HepG2 (cell line): ENCODE measurements around the gene NTSR2. TPM values are rescaled to one million over a fixed set of nuclear protein-coding genes. Genes with fewer than 3 reads are reported as not detected.
A peak's percentile ranks its signal among the peaks of the same experiment; 100 is the strongest.

Experiments used
- AHR ChIP-seq: IDR thresholded peaks from 2 replicates; pipeline ENCODE4 v1.6.1; 2018; ENCODE audit warnings: missing genetic modification reagents, missing compliant biosample characterization
- CENPT ChIP-seq: sonication (generic); formaldehyde crosslinking; IDR thresholded peaks from 2 replicates; pipeline ENCODE4 v1.8.0; 2022; ENCODE audit warnings: low read depth, mild to moderate bottlenecking, moderate library complexity, missing genetic modification reagents
- ONECUT2 ChIP-seq: sonication (generic); formaldehyde crosslinking; IDR thresholded peaks from 2 replicates; pipeline ENCODE4 v1.4.0; 2020; ENCODE audit warnings: missing genetic modification reagents
- RAD21 ChIP-seq: fragments of 450-650 bp; formaldehyde crosslinking; IDR thresholded peaks from 2 replicates; pipeline ENCODE4 v1.5.0; 2020; ENCODE audit warnings: mild to moderate bottlenecking
- RBM39 ChIP-seq: fragments of 200-400 bp; formaldehyde crosslinking; IDR thresholded peaks from one replicate; pipeline ENCODE4 v1.6.1; 2018; ENCODE audit warnings: antibody characterized with exemption, mild to moderate bottlenecking, low read depth, low read length; ENCODE audit not compliant: poor library complexity, severe bottlenecking
- RELA ChIP-seq: sonication (generic); formaldehyde crosslinking; IDR thresholded peaks from 2 replicates; pipeline ENCODE4 v1.4.0; 2020; ENCODE audit warnings: missing genetic modification reagents
- TCF12 ChIP-seq, 2 experiments: fragments of 450-650 bp in 1 of 2; sonication (generic) in 1 of 2; formaldehyde crosslinking in 1 of 2; IDR thresholded peaks; 2 replicates each; pipeline versions ENCODE4 v1.6.1 to v1.8.0; 2017 to 2022; ENCODE audit warnings: antibody characterized with exemption in 1 of 2, mild to moderate bottlenecking in 1 of 2, missing genetic modification reagents in 1 of 2, moderate library complexity in 1 of 2
- ZBTB21 ChIP-seq: sonication (generic); formaldehyde crosslinking; IDR thresholded peaks from 2 replicates; pipeline ENCODE4 v1.4.0; 2020; ENCODE audit warnings: missing genetic modification reagents
- ZNF251 ChIP-seq: sonication (generic); formaldehyde crosslinking; IDR thresholded peaks from 2 replicates; pipeline ENCODE4 v1.9.0; 2021; ENCODE audit warnings: mild to moderate bottlenecking, missing genetic modification reagents
- ZNF7 ChIP-seq: IDR thresholded peaks from 2 replicates; pipeline ENCODE4 v1.6.1; 2016; ENCODE audit warnings: missing biosample characterization, missing genetic modification reagents
- ZNF768 ChIP-seq: sonication (generic); formaldehyde crosslinking; IDR thresholded peaks from 2 replicates; pipeline ENCODE4 v1.4.0; 2020; ENCODE audit warnings: missing genetic modification reagents
- polyA plus RNA-seq, 8 experiments: library from polyadenylated mRNA; depleted of rRNA in 3 of 8; stranded (reverse) in 7 of 8; unstranded in 1 of 8; fragments of >200 nt; fragmentation: Illumina TruSeq in 4 of 8; extraction: Trizol in 4 of 8; gene quantifications; 2 replicates each; pipeline versions ENCODE4 v1.2.1 to v1.2.3, GENCODE V29; 2011 to 2016; ENCODE audit warnings: low read depth in 4 of 8, missing spikeins in 1 of 8, mixed read lengths in 1 of 8; ENCODE audit not compliant: insufficient read depth in 1 of 8
- total RNA-seq, 5 experiments: library from RNA; depleted of rRNA; stranded (reverse); fragments of >200 nt; fragmentation: Illumina TruSeq; extraction: Trizol; gene quantifications; 2 replicates each; pipeline ENCODE4 v1.2.3, GENCODE V29; 2016; ENCODE audit warnings: low read depth in 1 of 5
- TF ChIP-seq, protein P1 (sequence below): fragments of 450-650 bp; IDR thresholded peaks from 2 replicates; pipeline ENCODE4 v1.6.1; 2017
- TF ChIP-seq, protein P2 (sequence below): sonication (generic); formaldehyde crosslinking; IDR thresholded peaks from 2 replicates; pipeline ENCODE4 v1.4.0; 2020; ENCODE audit warnings: missing genetic modification reagents
- TF ChIP-seq, protein P3 (sequence below): sonication (generic); formaldehyde crosslinking; conservative IDR thresholded peaks from 2 replicates; pipeline ENCODE4 v1.8.0; 2022; ENCODE audit warnings: mild to moderate bottlenecking, moderate library complexity, missing genetic modification reagents

Gene NTSR2
- total and polyA plus RNA-seq, 2 of the 13 experiments (the other 11 are each of a cell fraction or from before 2014, with no cell fraction given): not detected

DNA sequence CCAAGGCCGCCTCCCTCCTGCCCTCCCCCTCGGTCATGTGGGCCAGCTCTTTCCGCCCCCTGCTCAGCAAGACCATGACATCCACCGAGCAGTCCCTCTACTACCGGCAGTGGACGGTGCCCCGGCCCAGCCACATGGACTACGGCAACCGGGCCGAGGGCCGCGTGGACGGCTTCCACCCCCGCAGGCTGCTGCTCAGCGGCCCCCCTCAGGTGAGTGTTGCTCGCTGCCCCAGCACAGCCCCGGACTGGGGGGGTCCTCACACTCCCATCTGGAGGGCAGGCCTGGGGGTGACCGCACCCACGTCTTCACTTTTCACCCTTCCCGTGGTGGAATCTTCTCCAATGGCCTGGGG, 51.3 kb downstream of the NTSR2 start (continued):
- TF ChIP-seq, protein P1, sequence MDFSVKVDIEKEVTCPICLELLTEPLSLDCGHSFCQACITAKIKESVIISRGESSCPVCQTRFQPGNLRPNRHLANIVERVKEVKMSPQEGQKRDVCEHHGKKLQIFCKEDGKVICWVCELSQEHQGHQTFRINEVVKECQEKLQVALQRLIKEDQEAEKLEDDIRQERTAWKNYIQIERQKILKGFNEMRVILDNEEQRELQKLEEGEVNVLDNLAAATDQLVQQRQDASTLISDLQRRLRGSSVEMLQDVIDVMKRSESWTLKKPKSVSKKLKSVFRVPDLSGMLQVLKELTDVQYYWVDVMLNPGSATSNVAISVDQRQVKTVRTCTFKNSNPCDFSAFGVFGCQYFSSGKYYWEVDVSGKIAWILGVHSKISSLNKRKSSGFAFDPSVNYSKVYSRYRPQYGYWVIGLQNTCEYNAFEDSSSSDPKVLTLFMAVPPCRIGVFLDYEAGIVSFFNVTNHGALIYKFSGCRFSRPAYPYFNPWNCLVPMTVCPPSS: no peak
- no peak for TF ChIP-seq ZNF7 (CRISPR knock-in tag)
- TF ChIP-seq ZBTB21 (CRISPR knock-in tag): no peak
- no peak for TF ChIP-seq ZNF251 (CRISPR knock-in tag)
- no peak for TF ChIP-seq CENPT (CRISPR knock-in tag)
- TF ChIP-seq, protein P2, sequence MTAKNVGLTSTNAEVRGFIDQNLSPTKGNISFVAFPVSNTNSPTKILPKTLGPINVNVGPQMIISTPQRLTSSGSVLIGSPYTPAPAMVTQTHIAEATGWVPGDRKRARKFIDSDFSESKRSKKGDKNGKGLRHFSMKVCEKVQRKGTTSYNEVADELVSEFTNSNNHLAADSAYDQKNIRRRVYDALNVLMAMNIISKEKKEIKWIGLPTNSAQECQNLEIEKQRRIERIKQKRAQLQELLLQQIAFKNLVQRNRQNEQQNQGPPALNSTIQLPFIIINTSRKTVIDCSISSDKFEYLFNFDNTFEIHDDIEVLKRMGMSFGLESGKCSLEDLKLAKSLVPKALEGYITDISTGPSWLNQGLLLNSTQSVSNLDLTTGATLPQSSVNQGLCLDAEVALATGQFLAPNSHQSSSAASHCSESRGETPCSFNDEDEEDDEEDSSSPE (CRISPR knock-in tag): no peak
- no peak for TF ChIP-seq TCF12 (IDR thresholded peaks at IDR 0.05)
- no peak for TF ChIP-seq TCF12 (CRISPR knock-in tag; IDR thresholded peaks at IDR 0.05)
- no peak for TF ChIP-seq RAD21 (CRISPR knock-in tag)
- TF ChIP-seq, protein P3, sequence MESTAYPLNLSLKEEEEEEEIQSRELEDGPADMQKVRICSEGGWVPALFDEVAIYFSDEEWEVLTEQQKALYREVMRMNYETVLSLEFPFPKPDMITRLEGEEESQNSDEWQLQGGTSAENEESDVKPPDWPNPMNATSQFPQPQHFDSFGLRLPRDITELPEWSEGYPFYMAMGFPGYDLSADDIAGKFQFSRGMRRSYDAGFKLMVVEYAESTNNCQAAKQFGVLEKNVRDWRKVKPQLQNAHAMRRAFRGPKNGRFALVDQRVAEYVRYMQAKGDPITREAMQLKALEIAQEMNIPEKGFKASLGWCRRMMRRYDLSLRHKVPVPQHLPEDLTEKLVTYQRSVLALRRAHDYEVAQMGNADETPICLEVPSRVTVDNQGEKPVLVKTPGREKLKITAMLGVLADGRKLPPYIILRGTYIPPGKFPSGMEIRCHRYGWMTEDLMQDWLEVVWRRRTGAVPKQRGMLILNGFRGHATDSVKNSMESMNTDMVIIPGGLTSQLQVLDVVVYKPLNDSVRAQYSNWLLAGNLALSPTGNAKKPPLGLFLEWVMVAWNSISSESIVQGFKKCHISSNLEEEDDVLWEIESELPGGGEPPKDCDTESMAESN (CRISPR knock-in tag): no peak
- no peak for TF ChIP-seq AHR
- TF ChIP-seq RELA: no peak
- TF ChIP-seq ONECUT2 (CRISPR knock-in tag): no peak
- peak; percentile 20; the same call in 1 of the 2 replicates for TF ChIP-seq ZNF768 (CRISPR knock-in tag)
- peak; percentile 46 for TF ChIP-seq RBM39
- TF ChIP-seq, all 625 proteins: peak for 4
